Astrocyte of the hippocampus (primary cell): ENCODE data around the gene GTPBP1.

Source experiments
- DNase-seq: peaks from one replicate; pipeline ENCODE4 v3.0.0; 2011; ENCODE audit warnings: low read depth, low spot score

The GTPBP1 gene

DNA sequence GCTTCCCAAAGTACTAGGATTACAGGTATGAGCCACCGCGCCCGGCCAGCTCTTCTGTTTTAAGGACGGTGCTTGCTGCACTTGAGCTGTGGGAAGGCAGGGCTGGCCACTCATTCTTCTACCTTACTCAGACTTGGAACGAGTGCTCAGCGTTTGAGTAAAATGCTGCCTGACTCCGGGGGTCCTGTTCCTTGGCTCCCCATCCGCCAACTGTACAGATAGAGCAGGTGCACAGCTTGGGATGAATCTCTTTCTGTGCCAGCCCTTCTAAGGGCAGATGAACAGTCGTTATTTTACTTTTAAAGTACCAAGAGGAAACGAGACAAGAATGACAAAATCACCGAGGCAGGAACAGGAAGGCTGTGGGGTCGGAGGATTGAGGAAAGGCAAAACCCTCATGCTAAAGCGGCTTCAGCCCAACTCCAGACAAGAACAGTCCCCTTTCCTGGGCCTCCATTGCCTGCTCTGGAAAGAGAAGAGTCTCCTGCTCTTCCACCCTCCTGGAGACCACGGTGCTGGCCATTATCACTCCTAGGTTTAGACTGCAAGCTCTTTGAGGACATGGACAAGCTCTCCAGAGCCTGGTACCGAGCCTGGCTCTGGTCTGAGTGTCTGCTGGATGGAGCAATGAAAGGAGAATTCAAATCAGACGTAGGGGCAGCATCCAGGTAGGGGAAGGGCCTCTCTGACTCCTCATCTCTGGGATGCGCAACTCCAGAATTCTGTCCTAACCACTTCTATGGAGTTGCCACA is 51.1 kb downstream of the GTPBP1 start:
- DNase-seq: no peak

DNA sequence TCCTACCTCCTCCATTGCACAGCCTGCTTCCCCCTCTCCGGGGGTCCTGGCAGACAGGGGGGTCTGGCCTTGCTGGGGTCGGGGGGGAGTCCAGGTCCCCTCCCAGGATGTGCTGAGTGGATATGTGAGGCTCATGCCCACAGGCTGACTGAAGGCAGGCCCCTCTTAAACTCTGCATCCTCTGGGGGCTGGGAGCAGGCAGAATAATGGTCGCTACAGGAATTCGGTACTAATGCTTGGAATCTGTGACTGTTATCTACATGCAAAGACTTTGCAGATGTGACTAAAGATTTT is 51.7 kb downstream of the GTPBP1 start:
- DNase-seq: no peak

DNA sequence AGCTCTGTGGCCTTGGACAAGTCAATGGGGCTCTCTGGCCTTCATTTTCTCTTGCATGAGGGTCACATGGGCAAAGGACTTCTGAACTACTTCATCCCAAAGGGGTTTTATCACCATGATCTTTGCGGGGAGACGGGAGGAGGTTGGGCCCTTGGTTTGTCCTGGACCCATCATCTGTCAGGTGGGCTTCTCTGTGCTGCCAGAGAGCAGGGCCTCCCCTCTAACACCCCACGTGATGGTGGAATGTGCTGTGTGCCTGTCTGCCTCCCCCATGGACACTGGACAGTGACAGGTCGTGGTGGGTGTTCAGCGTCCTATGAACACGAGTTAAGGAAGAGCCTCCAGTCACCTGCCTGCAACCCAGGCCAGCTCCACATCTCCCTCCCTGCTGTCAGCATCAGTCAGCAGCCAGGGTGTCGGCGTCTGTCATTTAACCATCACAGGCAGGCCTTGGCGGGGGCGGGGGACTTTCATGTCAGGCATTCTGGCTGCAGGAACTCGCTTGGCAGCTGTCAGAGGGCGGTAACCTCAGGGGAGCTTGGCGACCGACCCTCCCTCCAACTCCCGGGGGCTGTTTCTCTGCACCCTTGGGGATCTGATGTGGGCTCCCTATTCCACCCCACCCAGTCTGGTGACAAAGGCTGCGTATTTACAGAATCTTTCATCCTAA is 52.7 kb downstream of the GTPBP1 start:
- no peak for DNase-seq

DNA sequence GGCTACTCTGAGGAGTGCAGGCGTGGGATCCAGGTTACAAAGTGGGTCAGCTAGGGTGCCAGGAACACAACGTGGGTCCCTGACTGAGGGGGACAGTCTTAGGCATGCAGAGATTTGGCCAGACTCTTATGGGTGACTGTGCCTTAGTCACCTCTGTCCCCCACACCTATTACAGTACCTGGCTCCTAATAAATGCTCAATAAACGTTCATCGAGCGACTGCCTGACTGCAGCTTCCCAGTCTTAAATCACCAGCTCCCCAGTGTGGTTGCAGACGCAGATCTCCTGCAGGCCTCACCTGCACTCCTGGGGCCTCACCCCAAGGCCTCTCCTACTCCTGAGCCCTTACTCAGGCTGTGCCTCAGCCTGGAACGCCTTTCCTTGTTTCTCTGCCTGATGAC is 53.3 kb downstream of the GTPBP1 start:
- no peak for DNase-seq

DNA sequence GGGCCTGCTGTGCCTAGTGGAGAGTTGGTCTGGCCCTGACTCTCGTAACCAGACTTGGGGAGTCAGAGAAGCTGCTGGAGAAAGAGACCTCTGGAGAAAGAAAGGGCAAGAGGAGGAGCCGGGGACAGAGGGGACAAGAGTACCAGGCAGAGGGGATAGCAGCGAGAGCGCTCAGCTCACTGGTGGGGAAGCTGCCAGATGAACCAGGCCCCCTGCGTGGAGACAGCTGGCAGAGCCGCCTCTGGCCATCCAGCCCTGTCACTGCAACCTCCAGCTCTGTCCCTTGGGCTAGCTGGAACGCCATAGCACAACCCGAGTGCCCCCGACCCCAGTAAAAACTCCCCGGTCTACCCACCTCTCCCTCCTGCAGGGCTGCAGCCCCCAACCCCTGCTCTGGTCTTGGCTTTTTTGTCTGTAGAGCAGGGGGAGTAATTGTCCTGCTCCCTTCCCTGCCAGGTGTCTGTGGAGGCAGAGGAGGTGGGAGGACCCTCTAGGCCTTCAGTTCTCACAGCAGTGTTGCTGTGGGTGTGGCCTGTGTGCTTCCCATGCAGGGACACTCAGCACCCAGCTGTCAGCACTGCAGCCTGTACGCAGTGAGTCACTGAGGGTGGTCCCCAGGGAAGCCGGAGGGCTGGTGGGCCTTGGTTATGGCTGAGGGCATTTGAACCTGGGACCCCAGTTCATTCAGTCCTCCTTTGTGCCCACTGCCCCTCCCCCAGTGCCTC is 54.9 kb downstream of the GTPBP1 start:
- DNase-seq: no peak

DNA sequence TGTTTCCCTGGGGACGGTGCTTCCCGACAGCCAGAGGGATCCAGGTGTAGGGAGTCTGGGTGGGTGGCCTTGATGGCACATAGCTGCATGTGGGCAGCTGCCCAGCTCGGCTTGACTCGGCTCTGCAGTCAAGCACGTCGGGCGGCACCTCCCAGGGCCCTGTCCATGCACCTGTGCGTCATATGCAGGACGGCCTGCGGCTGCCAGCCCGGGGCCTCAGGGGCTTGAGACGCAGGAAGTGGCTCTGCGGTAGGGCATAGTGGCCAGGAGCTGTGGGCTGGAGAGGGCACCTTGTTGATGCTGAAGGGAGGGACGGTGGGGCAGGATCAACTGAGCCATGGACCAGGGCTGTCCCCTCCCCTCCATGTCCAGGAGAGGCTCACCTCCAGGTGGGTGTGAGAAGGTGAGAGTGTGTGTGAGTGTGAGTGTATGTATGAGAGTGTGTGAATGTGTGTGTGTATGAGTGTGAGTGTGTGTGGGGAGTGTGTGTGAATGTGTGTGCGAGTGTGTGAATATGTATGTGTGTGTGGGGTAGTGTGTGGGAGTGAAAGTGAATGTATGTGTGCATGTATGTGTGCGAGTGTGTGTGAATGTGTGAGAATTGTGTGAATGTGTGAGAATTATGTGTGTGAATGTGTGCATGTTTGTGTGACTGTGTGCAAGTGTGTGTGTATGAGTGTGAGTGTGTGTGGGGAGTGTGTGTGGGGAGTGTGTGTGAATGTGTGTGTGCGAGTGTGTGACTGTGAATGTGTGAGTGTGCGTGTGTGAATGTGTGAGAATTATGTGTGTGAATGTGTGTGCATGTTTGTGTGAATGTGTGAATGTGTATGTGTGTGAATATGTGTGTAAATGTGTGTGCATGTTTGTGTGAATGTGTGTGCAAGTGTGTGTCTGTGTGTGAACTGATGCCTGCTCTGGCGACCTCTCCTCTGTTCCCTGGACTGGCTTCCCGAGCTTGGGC is 55.7 kb downstream of the GTPBP1 start:
- DNase-seq: no peak

DNA sequence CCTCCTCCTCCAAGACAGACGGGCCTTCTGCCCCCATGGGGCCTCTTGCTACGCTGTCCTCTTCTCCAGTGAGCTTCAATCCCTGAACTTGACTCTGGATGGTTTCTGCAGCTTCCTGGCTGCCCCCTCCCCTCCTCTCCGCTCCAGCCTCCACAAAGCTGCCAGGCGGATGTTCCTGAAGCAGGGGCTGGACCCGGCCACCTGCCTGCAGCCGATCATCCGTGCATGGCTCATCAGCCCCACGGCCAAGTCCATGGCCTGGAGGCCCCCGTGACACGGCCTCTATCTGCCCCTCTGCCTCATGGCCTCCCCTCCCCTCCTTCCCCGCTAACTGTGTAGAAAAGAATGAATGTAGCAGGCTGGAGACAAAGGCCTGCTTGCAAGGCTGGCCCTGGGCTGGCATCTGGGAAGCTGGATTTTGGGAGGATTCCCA is 56.8 kb downstream of the GTPBP1 start:
- no peak for DNase-seq

DNA sequence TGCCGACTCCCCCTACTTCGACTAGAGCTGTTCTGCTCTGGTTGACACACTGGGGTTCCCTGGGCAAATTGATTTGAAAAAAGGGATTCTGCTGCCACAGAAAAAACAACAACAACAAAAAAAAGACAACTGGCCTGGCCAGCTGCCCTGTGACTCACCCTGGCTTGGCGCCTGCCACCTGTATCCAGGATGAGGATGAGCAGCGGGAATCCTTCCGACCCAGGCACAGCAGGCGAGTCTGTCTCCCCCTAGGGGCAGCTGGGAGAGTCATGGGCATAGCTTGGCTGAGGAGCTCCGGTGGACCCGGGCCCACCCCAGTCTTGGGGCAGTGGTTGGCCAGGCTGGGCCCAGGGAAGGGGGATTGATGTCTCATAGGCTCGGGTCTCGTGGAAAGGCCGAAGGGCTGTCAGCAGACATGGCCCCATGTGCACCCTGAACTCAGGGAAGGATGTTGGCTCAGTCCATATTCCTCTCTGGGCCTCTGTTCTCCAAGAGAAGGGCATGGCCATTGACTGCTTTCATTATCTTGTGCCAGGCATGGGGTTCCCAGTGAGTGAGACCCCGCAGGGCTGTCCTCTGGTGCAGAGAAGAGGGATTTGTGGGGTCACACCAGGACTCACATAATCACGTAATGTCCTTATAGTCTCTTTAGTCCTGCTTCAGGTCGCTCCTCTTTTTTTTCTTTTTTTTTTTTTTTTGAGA is 60.5 kb downstream of the GTPBP1 start:
- peak; percentile 67 for DNase-seq

DNA sequence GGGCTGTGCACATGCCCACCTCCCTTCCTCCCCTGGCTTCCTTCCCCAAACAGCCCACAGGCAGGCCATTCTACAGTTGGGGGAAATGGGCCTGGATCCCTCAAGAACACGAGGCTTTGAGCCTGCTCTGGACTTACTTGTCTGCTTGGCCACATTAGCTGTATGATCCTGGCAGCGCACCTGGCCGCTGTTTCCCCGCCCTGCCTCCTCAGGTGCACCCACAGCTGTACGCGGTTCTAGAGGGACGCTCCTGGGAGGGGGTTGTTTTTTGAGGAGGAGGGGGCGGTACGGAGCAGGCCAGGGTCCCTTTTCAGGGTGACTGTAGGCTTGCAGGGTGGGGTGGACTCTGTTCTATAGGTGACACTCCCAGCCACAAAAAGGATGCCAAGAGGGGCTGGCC is 61.6 kb downstream of the GTPBP1 start:
- DNase-seq: no peak

DNA sequence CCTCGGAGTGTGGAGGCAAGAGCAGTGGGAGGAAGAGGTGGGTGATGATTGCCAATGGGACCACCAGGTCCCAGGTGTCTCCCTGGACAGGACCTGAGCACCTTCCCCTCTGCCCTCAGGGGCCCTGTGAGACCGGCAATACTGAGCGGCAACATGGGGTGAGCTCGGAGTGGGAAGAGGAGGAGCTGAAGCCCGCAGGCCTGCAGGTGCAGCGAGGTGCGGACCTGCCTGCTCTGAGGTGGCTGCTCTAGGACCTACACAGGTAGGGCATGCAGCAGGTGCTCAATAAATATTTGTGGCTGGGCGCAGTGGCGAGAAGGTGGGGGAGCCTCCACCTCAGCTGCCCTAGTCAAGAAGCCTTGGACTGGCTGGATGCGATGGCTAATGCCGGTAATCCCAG is 62.3 kb downstream of the GTPBP1 start:
- DNase-seq: no peak

DNA sequence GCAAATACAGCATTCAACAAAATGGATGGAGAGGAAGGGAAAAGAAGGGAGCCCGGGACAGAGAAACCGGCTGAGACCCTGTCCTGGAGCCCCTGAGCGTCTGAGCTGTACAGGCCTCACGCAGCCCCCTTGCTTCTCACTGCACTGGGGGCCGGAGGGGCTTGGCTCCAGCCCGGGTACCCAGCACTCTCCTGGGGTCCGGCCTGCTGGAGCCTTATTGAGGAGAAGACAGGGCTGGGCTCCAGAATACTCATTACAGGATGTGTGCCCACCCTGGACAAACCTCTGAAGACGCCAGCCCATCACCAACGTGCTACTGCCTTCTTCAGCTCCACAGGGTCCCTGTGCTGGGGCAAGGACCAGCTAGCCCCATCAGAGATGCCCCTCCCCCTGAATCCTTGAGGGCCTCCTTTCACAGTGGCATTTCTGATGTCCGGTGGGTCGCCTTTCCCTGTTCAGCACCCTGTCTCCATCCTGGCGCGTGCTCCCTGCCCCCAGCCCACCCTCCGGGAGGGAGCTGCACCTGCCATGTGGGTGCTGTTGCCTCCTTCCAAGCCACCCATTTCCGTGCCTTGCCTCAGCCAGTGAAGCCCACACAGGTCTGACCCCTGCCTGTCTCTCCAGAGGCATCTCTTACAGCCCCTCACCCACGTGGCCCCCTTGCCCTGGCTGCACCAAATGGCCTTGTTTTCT is 64.7 kb downstream of the GTPBP1 start:
- no peak for DNase-seq

DNA sequence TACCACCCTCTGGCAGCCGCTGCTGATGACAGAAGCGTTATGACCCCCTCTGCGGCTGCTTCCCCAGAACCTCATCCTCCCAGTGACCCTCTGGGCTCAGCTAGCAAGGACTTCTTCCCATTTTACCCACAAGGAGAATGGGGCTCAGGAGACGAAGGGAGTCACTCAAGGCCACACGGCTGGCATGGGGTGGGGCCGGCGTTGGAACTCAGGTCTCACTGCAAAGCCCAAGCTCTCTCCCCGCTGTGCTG is 66.8 kb downstream of the GTPBP1 start:
- no peak for DNase-seq

DNA sequence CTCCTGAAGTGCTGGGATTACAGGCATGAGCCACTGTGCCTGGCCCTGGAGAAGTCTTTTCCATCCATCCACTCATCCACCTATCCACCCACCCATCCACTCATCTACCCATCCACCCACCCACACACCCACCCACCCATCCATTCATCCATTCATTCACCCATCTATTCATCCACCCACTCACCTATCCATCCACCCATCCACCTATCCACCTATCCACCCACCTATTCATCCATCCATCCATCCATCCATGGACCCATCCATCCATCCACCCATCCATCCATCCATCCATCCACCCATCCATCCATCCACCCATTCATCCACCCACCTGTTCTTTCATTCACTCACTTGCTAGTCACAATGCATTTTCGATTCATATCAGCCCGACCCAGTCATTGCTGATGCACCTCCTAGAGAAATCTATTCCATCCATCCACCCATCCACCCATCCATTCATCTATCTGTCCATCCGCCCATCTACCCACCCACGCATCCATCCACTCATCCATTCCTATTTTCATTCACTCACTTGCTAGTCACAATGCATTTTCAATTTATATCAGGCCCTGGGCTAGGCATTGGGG is 67.7 kb downstream of the GTPBP1 start:
- DNase-seq: no peak

DNA sequence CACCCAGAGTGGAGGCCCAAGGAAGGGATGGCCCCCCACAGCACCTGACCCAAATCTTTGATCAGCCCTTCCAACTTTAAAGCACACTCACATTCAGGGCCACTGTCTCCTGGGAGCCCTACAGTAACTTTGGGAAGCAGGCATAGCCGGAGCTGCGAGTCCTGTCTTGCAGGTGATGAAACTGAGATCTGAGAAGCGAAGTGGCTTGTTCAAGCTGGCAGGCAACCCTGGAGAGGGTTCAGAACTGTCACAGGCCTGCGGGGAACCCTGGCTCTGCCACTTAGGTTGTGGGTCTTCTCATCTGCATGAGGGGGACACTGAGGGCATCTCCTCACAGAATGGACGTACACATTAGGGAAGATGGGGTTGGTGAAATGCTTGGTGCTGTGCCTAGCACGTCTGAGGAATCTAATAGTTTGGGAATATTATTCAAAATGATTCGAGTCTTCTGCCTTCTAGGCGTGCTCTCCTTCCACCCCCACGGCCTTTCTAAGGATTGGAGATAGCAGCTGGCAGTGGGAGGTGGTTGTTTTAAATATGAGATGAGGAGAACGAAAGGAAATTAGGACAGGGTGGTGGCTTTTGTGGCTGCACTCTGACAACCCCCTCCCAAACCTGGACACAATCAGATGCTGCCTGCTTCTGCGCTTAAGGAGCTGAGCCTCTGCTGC is 68.9 kb downstream of the GTPBP1 start:
- no peak for DNase-seq

DNA sequence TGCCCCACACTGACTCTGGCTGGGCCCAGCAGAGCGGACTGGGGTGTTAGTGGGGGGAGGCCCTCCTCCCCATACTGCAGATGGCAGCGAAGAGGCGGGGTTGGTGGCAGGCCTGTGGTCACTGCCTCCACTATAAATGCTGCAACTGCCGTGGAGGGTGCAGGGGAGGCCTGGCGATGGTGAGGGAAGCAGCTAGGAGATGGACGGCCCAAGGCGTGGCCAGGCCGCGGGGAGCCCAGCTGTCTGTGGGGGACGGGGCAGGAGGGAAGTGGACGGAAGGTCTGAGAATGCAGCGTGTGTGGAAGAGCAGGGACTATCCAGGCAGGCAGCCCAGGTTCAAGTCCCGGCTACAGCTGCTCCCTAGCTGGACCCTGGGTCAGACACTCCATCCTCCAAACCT is 69.9 kb downstream of the GTPBP1 start:
- DNase-seq: no peak

DNA sequence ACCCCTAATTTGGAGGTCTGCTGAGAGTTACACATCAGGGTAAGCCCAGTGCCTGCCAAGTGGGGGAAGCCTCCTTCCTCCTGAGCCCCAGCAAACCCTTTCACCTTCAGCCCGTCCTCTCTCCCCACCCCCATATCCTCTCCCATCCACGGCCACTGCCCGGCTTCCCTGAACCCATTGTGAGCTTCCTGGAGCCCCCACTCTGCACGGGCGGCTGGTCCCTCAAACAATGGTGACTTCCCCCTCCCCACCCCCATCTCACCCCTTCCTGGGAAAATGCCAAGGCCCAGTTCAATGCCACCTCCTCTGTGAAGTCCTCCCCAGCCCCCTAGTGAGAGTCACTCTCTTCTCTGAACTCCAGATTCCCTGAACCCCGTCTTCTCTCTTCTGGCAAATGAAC is 70.3 kb downstream of the GTPBP1 start:
- no peak for DNase-seq

DNA sequence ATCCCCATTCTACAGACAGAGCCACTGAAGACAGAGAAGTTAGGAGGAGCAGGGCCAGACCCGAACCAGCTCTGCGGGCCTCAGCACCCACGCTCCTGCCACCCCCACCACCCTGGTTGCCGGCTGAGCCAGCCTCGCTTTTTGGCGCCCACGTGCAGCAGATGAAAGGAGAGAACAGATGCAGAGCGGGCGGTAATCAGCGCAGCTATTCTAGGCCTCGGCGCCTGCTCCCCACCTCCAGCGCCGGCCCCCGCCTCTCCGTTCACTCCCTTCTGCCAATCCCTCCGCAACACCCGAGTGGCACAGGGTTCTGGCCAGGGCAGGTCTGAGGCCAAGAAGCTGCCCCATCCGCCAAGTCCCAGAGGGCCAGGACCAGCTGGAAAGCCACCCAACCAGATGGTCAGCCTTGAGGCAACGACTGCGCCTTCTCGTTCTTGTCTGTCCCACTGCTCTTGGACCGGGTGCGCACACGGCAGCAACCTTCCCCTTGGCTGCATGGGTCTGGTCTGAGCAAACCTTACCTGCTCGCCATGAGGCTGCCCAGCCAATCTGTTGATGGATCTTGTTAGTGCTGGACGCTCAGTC is 71.4 kb downstream of the GTPBP1 start:
- DNase-seq: no peak

DNA sequence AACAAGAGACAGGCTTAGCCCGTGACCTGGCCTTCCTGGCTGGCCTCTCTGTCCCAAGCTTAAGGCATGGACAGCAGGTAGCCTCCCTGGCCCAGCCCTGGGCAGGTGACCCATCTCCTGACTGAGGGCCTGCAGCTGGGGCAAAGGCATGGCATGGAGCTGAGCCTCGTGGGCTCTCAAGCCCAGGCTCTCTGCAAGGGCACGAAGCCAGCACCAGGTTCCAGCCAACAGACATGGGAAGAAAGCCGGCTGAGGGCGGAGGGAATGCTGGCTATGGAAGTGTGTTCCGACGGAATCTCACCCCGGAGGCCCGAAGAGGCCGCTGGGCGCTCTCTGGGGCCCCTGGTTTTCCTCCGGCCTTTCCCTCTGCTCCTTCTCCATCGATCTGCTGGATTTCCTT is 75.3 kb downstream of the GTPBP1 start:
- DNase-seq: no peak

DNA sequence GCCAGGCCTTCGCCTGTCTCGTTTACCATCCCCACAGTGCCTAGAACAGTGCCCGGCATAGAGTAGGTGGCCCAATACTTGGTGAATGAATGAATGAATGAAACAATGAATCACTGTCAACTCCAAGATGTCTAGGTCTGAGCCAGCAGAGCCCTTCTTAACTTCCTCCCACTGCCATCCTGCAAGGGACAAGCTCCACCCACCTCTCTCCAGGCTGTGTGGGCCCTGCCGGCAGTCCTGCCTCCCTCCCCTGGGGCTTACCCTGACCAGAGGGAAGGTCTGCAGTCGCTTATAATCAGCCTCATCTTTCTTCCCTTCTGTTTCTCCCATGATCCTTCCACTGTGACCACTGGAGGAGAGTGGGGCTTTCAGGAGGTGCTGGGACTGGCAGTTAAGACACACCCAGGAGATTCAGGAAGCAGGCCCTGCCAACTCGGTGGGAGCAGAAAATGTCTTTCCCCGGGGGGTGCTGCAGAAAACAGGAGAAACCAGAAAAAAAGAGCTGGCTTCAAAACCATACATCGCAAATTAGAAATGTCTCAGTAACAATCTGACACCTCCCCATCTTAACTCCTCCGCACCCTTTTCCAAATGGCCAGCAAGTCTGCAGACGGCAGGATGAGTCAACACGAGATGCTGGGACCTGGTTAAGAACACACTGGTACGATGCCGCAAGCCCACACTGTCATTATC is 76.8 kb downstream of the GTPBP1 start:
- DNase-seq: peak; percentile 63
